GM23248 (cell line): ENCODE data around the gene CTAGE4. TPM values are rescaled to one million over a fixed set of nuclear protein-coding genes. Genes with fewer than 3 reads are reported as not detected.
A peak's percentile ranks its signal among the peaks of the same experiment; 100 is the strongest.
"Not testable (repeated sequence)": the region's sequence is repeated elsewhere in the genome, so short reads cannot be mapped to it uniquely, and the experiment has no call there.

Experiments
- DNase-seq: peaks from one replicate; pipeline ENCODE4 v3.0.0-alpha.2; 2015
- H2AFZ ChIP-seq: fragments of 200-600 bp; sonication (generic); 2 replicates; pipeline ENCODE4 v1.6.1; 2016; ENCODE audit warnings: antibody characterized with exemption
- H3F3A ChIP-seq: fragments of 200-600 bp; sonication (generic); 2 replicates; pipeline ENCODE4 v1.6.1; 2016; ENCODE audit warnings: mild to moderate bottlenecking, antibody characterized with exemption, mixed run types; ENCODE audit not compliant: insufficient read depth
- H3K27ac ChIP-seq: fragments of 200-600 bp; sonication (generic); 2 replicates; pipeline ENCODE4 v1.5.1; 2016; ENCODE audit warnings: mild to moderate bottlenecking
- H3K27me3 ChIP-seq: fragments of 200-600 bp; sonication (generic); replicated peaks from 2 replicates; pipeline ENCODE4 v1.6.1; 2016; ENCODE audit warnings: mild to moderate bottlenecking; ENCODE audit not compliant: insufficient read depth
- H3K36me3 ChIP-seq: fragments of 200-600 bp; sonication (generic); 2 replicates; pipeline ENCODE4 v1.6.1; 2016; ENCODE audit warnings: low read depth, mild to moderate bottlenecking
- H3K4me1 ChIP-seq: fragments of 200-600 bp; sonication (generic); 2 replicates; pipeline ENCODE4 v1.6.1; 2016; ENCODE audit warnings: mild to moderate bottlenecking; ENCODE audit not compliant: insufficient read depth
- H3K4me2 ChIP-seq: fragments of 200-600 bp; sonication (generic); one replicate; pipeline ENCODE4 v1.6.1; 2016; ENCODE audit warnings: mild to moderate bottlenecking; ENCODE audit not compliant: unreplicated experiment
- H3K4me3 ChIP-seq: fragments of 200-600 bp; sonication (generic); 2 replicates; pipeline ENCODE4 v1.5.1; 2016; ENCODE audit warnings: mild to moderate bottlenecking
- H3K79me2 ChIP-seq: fragments of 200-600 bp; sonication (generic); 2 replicates; pipeline ENCODE4 v1.6.1; 2016; ENCODE audit warnings: mild to moderate bottlenecking; ENCODE audit not compliant: insufficient read depth
- H3K9ac ChIP-seq: fragments of 200-600 bp; sonication (generic); 2 replicates; pipeline ENCODE4 v1.6.1; 2016; ENCODE audit warnings: mild to moderate bottlenecking
- H3K9me2 ChIP-seq: fragments of 200-600 bp; sonication (generic); 2 replicates; pipeline ENCODE4 v1.6.1; 2016; ENCODE audit warnings: mixed run types, mild to moderate bottlenecking, moderate library complexity; ENCODE audit not compliant: insufficient read depth
- H3K9me3 ChIP-seq: fragments of 200-600 bp; sonication (generic); one replicate; pipeline ENCODE4 v1.6.1; 2017; ENCODE audit warnings: low read depth
- H4K20me1 ChIP-seq: fragments of 200-600 bp; sonication (generic); 2 replicates; pipeline ENCODE4 v1.6.0; 2016; ENCODE audit not compliant: insufficient read depth
- EZH2 ChIP-seq: fragments of 200-600 bp; sonication (generic); IDR thresholded peaks from 2 replicates; pipeline ENCODE4 v1.6.1; 2018; ENCODE audit warnings: antibody characterized with exemption, mild to moderate bottlenecking; ENCODE audit not compliant: insufficient read depth, poor library complexity, severe bottlenecking
- EZH2phosphoT487 ChIP-seq: fragments of 200-600 bp; sonication (generic); IDR thresholded peaks from 2 replicates; pipeline ENCODE4 v1.6.1; 2018; ENCODE audit warnings: antibody characterized with exemption, moderate library complexity, mild to moderate bottlenecking, low read depth; ENCODE audit not compliant: insufficient read depth
- WGBS, 2 experiments: methylation state at CpG; one replicate each; pipeline ENCODE4 v1.1.6; 2015 to 2017; ENCODE audit warnings: low lambda C conversion rate in 2 of 2, low coverage in 1 of 2; ENCODE audit errors: missing lambda C conversion rate in 2 of 2; 5-methylcytosine and 5-hydroxymethylcytosine counted together
- in situ Hi-C: fragments of 300-500 bp; cut with MboI; formaldehyde crosslinking; loops from 2 replicates; pipeline ENCODE4 v1.15.0; 2020
- polyA plus RNA-seq: library from polyadenylated mRNA; unstranded; fragments of >200 nt; fragmentation: Nextera tagmentation; extraction: Ambion mirVana; gene quantifications from 2 replicates; pipeline ENCODE4 v1.2.1, GENCODE V29; 2016
- total RNA-seq: library from RNA; depleted of rRNA; stranded (reverse); fragments of >200 nt; shearing (Covaris generic); gene quantifications from 2 replicates; pipeline ENCODE4 v1.2.3, GENCODE V29; 2014; rRNA removed

Gene CTAGE4, protein sequence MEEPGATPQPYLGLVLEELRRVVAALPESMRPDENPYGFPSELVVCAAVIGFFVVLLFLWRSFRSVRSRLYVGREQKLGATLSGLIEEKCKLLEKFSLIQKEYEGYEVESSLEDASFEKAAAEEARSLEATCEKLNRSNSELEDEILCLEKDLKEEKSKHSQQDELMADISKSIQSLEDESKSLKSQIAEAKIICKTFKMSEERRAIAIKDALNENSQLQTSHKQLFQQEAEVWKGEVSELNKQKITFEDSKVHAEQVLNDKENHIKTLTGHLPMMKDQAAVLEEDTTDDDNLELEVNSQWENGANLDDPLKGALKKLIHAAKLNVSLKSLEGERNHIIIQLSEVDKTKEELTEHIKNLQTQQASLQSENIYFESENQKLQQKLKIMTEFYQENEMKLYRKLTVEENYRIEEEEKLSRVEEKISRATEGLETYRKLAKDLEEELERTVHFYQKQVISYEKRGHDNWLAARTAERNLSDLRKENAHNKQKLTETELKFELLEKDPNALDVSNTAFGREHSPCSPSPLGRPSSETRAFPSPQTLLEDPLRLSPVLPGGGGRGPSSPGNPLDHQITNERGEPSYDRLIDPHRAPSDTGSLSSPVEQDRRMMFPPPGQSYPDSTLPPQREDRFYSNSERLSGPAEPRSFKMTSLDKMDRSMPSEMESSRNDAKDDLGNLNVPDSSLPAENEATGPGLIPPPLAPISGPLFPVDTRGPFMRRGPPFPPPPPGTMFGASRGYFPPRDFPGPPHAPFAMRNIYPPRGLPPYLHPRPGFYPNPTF
- 1.3 TPM in 1 of 2 replicates, not detected in the other for total RNA-seq
- polyA plus RNA-seq: 0.35 and 1.0 TPM in 2 replicates

DNA sequence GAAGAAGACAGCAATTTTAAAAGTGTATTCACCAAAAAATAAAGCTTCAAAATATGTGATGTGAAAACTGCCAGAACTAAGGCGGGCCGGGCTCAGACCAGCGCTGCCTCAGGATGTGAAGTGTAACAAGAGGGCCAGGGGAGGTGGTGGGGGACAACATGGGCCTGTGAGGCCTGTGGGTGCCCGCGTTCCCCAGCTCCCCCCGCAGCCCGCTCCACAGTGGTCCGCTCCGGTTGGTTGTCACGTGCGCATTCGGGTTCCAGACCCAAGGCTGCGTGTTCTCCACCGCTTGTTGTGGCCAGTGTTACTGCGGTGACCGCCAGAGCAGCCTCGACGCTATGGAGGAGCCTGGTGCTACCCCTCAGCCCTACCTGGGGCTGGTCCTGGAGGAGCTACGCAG lies at the start of gene CTAGE4:
Gene CTAGE4, plus strand, starts transcription at position 301 of the 400 bp plus-strand sequence. Its CDS starts 38 bp downstream, at position 339.
- in situ Hi-C loops, H3K9me2 ChIP-seq, DNase-seq, H3K36me3 ChIP-seq, H3K4me1 ChIP-seq, H3K79me2 ChIP-seq, H3F3A ChIP-seq, H3K4me3 ChIP-seq, H3K27me3 ChIP-seq, H3K9ac ChIP-seq, H3K4me2 ChIP-seq, H3K27ac ChIP-seq, H3K9me3 ChIP-seq, H2AFZ ChIP-seq, H4K20me1 ChIP-seq: not testable (repeated sequence)
- no CpG with 5 or more reads among the region's 19 CpGs for WGBS, 2 experiments

DNA sequence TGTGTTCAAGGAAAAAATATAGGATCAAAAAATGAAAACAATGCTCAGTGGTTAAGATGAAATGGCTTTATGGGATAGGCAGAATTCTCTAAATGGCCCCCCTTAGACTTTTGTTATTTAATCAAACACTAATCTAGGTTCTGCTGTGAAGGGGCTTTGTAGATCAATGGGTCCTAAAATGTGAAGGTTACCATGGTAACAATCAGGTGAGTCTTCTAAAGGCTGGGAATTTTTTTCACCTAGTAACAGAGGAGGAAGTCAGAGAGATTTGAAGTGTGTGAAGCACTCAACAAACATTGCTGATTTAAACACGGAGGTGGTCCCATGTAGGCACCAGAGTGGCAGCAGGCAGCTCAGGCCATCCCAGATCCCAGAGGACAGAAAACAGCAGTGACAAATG lies 49.1 kb upstream of the CTAGE4 start:
- 32 to 45% methylated on average over 1 of the region's 1 CpG for WGBS, 2 experiments

DNA sequence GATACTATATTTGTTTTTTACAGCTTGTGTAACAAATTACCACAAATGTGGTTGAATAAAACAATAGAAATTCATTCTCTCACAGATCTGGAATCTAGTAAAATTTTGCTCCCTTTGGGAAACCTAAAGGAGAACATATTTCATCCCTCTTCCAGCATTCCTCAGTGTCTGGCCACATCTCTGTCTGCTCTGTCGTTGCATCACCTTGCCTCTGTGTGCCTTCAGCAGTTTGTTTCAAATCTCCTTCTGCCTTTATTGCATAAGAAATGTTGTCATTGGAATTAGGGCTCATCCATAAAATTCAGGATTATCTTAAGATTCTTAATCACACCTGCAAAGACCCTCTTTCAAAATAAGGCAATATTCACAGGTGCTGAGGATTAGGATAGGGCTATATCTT lies 45.8 kb upstream of the CTAGE4 start:
- H3K4me1 ChIP-seq: no peaks in the 10 kb centered on the region
- no peaks in the 10 kb centered on the region for H3K27me3 ChIP-seq
- no peak overlapping the region for H2AFZ ChIP-seq
- no peaks in the 10 kb centered on the region for H3K9me3 ChIP-seq
- TF ChIP-seq EZH2phosphoT487 (no peak), EZH2 (no peak)
- H3F3A ChIP-seq: no peaks in the 10 kb centered on the region
- H3K36me3 ChIP-seq: no peaks in the 10 kb centered on the region
- no peaks in the 10 kb centered on the region for H3K79me2 ChIP-seq
- H4K20me1 ChIP-seq: no peaks in the 10 kb centered on the region
- in situ Hi-C loops: no loop called here
- H3K4me3 ChIP-seq: no peak overlapping the region
- peak; percentile 3 for DNase-seq
- no peaks in the 10 kb centered on the region for H3K9me2 ChIP-seq
- WGBS, 2 experiments: 21 to 29% methylated on average over 1 of the region's 1 CpG
- no peak overlapping the region for H3K27ac ChIP-seq
- no peak overlapping the region for H3K4me2 ChIP-seq
- no peak overlapping the region for H3K9ac ChIP-seq

More for the DNA sequence above, 49.1 kb upstream of the CTAGE4 start:
- no peak overlapping the region for H3K9ac ChIP-seq
- in situ Hi-C loops: no loop called here
- no peaks in the 10 kb centered on the region for H3K79me2 ChIP-seq
- no peaks in the 10 kb centered on the region for H3K36me3 ChIP-seq
- H3K9me2 ChIP-seq: no peaks in the 10 kb centered on the region
- no peak for DNase-seq
- H3K4me3 ChIP-seq: no peak overlapping the region
- no peaks in the 10 kb centered on the region for H3K4me1 ChIP-seq
- H3K27me3 ChIP-seq: no peaks in the 10 kb centered on the region
- no peaks in the 10 kb centered on the region for H3K9me3 ChIP-seq
- no peak overlapping the region for H2AFZ ChIP-seq
- no peak overlapping the region for H3K4me2 ChIP-seq
- no peaks in the 10 kb centered on the region for H4K20me1 ChIP-seq
- no peak overlapping the region for H3K27ac ChIP-seq
- no peaks in the 10 kb centered on the region for H3F3A ChIP-seq
- TF ChIP-seq EZH2phosphoT487 (no peak), EZH2 (no peak)

DNA sequence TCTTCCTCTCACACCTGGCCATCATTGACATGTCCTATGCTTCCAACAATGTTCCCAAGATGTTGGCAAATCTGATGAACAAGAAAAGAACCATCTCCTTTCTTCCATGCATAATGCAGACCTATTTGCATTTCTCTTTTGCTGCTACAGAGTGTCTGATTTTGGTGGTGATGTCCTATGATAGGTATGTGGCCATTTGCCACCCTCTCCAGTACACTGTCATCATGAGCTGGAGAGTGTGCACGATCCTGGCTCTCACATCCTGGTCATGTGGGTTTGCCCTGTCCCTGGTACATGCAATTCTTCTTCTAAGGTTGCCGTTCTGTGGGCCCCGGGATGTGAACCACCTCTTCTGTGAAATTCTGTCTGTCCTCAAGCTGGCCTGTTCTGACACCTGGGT lies 41.1 kb upstream of the CTAGE4 start:
- Histone ChIP-seq H3K9ac (no peak overlapping the region), H3F3A (no peaks in the 10 kb centered on the region), H3K27me3 (no peaks in the 10 kb centered on the region), H4K20me1 (no peaks in the 10 kb centered on the region), H3K9me3 (no peaks in the 10 kb centered on the region), H3K4me3 (no peak overlapping the region), H3K4me1 (no peaks in the 10 kb centered on the region), H3K9me2 (no peaks in the 10 kb centered on the region), H3K27ac (no peak overlapping the region), H3K79me2 (no peaks in the 10 kb centered on the region), H2AFZ (no peak overlapping the region), H3K4me2 (no peak overlapping the region), H3K36me3 (no peaks in the 10 kb centered on the region)
- 47 to 49% methylated on average over 3 of the region's 3 CpGs for WGBS, 2 experiments
- TF ChIP-seq EZH2 (no peak), EZH2phosphoT487 (no peak)
- in situ Hi-C loops: no loop called here
- peak; percentile 10 for DNase-seq
